ENCODE data around the gene NT5DC2.

The NT5DC2 gene

DNA sequence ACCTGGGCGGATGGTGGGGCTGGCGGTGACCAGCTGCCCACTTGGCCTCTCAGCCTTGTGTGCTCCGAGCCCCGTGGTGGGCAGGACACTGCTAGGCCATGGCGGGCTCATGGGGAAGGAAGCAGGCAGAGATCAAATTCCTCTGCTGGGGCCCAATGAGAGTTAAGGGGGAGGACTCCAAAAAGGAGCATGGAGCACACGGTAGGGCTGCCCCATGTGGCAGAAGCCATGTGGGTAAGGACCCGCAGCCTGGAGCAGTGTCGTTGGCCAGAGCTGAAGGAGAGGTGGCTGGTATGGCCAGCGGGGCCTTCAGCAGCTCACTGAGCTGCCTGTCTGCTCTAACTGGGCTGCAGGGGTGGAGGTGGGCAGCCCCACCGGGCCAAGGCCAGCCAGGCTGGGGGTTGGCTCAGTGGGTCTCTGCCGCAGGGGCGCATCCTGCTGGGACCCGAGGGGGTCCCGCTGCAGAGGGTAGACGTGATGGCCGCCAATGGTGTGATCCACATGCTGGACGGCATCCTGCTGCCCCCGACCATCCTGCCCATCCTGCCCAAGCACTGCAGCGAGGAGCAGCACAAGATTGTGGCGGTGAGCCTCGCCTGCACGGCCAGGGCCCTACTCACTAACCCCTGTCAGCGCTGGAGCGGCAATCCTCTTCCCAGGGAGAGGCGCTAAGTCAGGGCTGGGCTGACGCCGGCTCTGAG lies 27.2 kb downstream of the NT5DC2 start:
- DNase-seq, result no peak

DNA sequence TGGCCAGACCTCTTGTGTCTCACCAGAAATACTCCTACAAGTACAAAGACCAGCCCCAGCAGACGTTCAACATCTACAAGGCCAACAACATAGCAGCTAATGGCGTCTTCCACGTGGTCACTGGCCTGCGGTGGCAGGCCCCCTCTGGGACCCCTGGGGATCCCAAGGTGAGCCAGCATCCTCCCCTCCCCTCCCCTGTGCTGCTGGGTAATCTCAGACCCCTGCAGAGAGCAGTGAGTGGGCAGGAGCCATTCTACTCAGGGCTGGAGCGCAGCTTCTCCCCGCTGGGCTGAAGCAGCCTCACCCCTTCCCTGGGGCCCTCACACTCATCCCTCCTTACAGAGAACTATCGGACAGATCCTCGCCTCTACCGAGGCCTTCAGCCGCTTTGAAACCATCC lies 28.7 kb downstream of the NT5DC2 start:
- DNase-seq, result no peak

DNA sequence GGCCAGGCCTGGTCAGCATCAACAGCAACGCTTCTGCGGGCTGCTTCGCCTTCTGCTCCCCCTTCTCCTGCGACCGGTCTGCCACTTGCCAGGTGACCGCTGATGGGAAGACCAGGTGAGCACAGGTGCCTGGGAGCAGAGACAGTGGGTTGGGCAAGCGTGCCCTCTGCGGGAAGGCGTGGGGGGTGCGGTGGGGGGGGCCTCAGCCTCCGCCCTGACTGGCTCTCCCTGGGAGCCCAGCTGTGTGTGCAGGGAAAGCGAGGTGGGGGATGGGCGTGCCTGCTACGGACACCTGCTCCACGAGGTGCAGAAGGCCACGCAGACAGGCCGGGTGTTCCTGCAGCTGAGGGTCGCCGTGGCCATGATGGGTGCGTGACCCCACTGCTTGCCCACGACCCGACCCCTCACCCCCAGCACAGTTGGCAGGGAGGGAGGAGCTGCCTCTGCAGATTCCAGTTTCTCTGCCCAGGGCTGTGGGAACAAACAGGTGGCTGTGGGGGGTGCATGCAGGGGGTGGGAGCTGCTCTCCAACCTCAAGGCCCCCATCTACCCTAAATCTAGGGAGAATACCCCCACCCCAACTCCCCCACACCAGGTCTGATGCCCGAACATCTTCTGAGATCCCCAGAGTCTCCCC lies 29.8 kb downstream of the NT5DC2 start:
- no peak for DNase-seq

DNA sequence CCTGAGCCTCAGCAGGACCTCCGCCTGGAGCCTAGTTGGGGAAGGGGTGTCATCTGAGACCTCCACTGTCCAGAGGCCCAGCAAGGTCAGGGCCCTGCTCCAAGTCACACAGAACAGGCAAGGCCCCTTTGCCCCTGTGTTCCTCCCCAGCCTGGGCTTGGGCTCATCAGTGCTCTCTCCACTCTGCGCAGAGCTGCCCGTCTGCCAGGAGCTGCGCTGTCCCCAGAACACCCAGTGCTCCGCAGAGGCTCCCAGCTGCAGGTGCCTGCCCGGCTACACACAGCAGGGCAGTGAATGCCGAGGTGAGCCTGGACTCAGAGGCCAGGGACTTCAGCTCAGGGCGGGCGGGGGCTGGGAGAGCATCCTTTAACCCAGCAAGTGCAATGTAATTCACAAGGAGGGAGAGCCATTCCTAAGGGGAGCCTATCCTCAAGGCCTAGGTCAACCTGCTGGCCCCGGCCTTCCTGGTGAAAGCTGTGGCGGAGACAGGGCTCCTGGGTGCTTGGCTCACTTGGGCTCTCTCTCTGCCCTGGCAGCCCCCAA lies 30.8 kb downstream of the NT5DC2 start:
- DNase-seq, result no peak

DNA sequence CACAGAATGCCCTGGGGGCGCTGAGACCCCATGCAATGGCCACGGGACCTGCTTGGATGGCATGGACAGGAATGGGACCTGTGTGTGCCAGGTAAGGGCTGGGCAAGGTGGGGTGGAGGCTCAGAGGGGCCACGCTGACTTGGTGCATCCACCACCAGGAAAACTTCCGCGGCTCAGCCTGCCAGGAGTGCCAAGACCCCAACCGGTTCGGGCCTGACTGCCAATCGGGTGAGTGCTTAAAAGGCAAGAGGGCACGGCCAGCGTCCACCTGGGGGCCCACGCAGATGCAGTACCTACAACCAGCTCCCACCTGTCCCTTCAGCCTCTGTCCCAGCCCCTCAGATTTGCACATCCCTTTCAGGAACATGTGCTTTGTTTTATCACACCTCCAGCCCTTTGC lies 31.7 kb downstream of the NT5DC2 start:
- no peak for DNase-seq

DNA sequence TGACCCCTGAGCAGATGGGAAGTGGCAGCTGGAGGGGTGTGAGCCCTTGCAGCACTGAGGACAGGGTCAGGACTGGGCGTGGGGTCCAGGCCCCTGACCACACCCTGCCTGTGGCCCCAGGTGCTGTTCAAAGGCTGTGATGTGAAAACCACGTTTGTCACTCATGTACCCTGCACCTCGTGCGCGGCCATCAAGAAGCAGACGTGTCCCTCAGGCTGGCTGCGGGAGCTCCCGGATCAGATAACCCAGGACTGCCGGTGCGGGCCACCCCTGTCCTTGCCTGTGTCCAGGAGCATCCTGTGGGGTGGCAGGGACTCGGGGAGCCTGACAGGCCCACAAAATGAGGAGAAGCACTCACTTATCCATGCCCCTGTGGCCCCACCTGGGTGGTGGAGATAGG lies 32.6 kb downstream of the NT5DC2 start:
- no peak for DNase-seq

DNA sequence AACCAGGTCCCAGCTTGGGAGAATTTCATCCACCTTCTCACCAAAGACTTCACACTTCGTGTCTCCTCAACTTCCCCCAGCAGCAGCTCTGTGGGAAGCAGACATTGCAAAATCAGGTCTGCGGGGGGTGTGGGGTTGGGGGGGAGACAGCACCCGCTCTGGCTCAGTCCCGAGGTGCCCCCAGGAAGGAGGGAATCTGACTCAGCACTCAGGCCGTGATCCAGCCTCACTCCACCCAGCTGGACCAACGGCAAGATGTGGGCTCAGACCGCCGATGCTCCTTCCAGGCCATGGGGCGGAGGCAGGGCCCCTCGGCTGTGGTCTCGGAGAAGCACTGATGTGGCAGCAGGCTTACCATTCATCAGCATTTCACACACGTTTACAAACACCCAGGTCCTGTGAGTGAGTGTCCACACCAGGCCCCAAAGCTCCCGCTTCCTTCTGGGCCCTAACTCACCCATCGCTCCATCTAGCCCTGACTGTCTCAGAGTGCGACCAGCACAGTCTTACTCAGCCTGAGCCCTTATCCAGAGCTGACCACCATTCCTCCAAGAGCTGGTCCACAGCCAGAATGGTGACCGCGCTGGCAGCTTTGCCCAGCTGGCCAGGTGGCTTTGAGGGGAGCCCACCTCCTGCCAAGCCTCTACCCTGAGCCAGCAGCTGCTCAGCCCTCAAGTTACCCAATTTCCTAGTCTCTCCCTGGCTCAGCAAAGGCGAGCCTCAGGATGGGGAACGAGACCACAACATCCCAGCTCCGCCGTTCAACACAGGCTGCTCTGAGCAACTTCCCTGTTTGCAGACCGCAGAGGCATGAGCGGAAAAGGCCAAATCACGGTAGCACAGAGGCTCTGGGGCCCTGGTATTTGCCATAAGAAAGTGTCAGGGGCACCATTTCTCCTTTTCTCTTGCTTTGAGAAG lies 35.3 kb downstream of the NT5DC2 start:
- DNase-seq, result no peak

DNA sequence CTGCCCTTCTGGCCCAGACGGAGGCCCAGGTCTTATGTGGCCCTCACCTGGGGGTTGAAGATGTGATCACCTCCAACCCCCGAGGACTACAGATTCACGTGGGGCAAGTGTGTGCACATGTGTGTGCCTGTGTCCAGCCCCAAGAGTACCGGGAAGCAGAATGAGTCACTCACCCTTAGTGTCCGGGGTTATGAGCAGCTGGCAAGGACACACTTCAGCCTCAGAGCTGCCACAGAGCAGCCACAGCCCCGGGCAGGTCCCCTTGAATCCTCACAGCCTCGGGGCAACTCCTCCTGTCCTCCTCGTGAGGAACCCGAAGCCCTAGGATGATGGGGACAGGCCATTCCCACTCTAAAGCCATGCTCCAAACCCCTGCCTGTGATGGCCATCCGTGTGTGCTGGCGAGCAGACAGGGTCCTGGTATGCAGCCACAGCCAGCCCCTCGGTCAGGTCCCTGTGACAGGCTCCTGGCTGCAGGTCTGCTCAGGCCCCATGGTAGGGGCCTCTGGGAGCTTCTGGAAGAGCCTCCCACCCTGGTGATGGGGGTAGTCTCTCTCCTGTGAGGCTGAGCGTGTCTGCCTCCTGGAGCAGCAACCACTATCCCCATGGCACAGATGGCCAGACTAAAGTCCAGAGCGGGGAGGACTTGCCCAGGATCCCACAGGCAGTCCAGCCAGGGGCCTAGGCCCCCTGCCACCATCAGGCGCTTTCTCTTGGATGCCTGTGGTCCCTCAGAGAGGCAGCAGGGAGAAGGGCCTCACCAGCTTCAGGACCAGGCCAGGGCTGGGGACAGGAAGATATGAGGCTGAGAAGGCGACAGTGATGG lies 37.7 kb downstream of the NT5DC2 start:
- no peak for DNase-seq

DNA sequence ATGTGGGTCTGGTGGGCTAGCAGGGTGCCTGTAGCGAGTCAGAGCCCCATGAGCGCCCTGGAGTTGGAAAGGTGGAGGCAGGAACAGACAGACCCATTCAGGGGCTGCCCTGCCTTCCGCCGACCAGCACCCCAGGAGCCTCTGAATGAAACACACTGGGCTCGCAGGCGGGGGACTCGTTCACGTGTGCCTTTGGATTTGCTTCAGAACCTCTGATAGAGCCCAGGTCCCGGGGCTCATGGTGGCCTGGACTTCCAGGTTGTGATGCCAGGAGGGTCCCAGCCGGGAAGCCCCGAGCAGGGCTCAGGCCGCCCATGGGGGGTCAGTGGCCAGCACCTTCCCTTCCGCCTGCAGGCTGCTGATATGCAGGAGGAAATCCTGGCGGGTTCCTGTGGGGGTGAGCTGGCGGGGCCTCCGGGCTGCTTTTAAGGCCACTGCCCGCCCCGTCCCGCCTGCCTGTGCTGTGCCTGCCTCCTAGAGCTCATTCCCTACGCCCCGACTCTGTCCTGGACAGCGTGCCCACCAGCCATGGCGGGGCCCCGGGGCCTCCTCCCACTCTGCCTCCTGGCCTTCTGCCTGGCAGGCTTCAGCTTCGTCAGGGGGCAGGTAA lies 38.7 kb downstream of the NT5DC2 start, which contains the start of gene STAB1:
TSS of gene STAB1 (plus strand) at position 453 of the 610 bp plus-strand sequence. CDS start at position 529, 76 bp downstream.
- no peak for DNase-seq

DNA sequence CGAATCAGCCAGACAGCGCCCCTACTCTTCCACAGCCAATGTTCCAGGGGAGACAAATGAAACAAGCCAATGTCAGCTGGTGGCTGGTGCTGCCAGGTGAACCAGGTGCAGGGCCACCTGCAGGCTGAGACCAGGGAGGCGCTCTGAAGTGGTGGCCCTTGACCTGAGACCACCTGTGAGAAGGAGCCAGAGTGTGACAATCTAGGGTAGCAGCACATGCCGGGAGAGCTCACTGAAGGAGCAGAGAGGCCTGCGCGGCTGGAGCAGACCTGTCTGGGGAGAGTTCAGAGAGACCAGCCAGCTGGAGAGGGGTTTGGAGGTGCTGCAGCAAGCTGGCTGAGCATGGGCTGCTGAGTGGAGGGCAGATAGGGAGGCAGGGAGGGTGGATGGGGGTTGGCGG lies 39.2 kb downstream of the NT5DC2 start:
- no peak for DNase-seq

DNA sequence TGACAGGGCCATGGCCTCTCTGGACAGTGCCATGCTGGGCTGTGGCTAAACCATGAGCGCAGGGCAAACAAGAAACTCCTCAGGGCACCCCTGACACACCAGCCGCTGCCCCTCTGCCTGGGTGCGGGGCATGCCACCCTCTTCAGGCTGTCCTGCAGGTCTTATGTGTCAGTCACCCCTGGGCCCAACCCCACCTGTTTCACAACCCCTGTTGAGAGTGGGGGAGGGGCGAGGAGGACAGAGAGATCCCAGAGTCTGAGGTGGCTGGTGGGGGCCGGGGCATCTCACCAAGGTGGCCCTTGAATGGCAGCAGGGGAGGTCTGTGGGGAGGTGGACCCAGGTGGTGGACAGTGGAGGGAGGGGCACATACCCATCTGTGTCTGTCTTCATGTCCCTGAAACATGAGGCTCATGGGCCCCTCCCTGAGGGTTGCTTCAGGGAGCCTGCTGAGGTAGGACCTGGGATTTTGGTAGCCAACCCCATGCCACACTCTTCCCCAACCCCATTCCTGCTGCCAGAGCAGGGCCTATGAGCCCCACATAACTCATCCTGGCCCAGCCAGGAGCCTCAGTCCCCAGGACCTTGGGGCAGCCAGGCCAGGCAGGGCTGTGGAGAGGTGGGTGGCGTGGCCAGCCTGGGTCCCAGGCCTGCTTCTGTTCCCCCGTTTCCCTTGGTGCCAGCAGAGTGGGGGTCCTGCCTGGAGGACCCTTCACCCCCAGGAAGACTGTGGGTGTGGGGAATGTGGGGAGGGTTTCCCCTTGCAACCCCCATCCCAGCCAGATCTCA lies 40.2 kb downstream of the NT5DC2 start:
- no peak for DNase-seq

DNA sequence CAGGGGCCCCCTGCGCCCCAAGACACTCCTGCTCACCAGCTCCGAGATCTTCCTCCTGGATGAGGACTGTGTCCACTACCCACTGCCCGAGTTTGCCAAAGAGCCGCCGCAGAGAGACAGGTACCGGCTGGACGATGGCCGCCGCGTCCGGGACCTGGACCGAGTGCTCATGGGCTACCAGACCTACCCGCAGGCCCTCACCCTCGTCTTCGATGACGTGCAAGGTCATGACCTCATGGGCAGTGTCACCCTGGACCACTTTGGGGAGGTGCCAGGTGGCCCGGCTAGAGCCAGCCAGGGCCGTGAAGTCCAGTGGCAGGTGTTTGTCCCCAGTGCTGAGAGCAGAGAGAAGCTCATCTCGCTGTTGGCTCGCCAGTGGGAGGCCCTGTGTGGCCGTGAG lies 41.6 kb downstream of the NT5DC2 start:
- DNase-seq, result no peak

DNA sequence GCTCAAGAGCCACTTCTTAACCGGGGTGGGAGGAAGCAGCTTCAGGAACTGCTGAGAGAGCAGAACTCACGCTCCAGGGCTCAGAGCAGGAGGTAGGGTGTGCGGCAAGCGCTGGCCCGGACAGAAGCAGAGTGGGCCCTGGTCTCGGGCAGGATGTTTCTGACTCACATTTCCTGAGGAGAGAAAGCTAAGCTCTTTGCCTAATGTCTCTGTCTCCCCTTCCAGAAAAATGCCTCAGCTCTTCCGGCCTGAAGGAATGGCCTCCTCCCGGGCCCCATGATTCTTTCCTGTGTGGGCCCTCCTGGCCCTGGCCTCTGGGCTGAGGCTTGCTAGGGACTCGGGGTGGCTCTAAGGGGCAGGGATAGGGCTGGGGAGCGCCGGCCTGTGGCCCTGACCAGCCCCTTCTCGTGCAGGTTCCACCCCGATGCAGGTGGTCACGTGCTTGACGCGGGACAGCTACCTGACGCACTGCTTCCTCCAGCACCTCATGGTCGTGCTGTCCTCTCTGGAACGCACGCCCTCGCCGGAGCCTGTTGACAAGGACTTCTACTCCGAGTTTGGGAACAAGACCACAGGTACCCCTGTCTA lies 42.6 kb downstream of the NT5DC2 start:
- DNase-seq, result no peak

DNA sequence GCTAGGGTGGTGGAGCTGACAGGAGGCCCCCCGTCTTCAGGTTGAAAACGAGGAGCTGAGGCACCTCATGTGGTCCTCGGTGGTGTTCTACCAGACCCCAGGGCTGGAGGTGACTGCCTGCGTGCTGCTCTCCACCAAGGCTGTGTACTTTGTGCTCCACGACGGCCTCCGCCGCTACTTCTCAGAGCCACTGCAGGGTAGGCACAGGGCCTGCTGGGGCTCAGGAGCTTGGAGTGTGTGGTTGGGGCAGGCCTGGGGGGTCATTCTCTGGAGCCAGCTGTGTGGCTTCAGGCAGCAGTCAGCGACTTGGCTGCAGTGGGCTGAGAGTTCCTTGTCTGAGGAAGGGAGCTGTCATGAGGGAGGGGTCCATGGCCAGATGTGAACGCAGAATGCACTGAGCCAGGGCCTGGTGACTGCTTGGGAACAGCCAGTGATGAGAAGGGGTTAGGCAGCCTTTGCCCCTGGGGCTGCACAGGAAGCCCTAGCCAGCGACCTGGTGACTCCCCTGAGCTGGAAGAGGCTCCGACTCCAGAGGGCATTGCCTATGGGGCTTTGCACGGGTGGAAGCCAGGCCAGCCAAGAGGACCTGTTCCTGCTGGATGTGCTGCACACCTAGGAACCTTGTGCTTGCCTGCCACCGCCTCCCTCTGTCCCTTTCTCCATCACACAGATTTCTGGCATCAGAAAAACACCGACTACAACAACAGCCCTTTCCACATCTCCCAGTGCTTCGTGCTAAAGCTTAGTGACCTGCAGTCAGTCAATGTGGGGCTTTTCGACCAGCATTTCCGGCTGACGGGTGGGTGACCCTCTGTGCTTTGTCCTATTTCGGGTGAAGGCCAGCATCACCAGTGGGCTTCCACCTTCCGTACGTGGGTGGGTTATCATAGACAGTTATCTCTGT lies 43.4 kb downstream of the NT5DC2 start:
- no peak for DNase-seq

DNA sequence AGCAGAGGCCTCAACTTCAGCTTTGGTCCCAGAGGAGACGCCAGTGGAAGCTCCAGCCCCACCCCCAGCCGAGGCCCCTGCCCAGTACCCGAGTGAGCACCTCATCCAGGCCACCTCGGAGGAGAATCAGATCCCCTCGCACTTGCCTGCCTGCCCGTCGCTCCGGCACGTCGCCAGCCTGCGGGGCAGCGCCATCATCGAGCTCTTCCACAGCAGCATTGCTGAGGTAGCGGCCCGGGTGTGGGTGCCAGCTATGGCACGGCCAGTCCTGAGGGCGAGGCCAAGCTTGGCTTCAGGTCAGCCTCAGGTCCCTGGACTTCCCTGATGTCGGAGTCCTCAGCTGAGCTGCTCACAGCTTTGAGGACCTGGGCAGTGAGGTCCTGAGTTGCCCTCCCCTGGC lies 44.2 kb downstream of the NT5DC2 start:
- DNase-seq, result no peak

DNA sequence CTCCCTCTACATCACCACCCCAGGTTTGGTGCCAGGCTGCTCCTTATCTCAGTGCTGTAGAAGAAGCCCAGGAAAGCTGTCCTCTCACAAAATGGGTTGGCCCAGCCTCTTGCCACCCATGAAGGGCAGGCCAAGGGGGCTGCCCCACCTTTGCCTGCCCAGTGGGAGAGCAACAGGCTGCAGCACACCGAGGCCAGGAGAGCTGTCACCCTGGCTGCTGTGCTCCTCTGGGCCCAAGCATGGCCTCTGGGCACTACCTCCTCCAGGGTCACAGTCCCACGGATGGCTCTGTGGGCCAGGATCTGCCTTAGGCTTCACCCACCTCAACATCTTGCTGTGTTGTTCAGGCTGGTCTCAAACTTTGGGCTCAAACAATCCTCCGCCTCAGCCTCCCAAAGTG lies 44.9 kb downstream of the NT5DC2 start:
- no peak for DNase-seq

DNA sequence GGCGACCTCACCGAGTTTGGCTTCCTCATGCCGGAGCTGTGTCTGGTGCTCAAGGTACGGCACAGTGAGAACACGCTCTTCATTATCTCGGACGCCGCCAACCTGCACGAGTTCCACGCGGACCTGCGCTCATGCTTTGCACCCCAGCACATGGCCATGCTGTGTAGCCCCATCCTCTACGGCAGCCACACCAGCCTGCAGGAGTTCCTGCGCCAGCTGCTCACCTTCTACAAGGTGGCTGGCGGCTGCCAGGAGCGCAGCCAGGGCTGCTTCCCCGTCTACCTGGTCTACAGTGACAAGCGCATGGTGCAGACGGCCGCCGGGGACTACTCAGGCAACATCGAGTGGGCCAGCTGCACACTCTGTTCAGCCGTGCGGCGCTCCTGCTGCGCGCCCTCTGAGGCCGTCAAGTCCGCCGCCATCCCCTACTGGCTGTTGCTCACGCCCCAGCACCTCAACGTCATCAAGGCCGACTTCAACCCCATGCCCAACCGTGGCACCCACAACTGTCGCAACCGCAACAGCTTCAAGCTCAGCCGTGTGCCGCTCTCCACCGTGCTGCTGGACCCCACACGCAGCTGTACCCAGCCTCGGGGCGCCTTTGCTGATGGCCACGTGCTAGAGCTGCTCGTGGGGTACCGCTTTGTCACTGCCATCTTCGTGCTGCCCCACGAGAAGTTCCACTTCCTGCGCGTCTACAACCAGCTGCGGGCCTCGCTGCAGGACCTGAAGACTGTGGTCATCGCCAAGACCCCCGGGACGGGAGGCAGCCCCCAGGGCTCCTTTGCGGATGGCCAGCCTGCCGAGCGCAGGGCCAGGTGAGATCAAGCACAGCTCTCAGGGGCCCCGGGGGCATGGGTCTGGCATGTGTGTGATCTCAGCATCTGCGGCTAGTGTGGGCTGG lies 45.6 kb downstream of the NT5DC2 start:
- no peak for DNase-seq

DNA sequence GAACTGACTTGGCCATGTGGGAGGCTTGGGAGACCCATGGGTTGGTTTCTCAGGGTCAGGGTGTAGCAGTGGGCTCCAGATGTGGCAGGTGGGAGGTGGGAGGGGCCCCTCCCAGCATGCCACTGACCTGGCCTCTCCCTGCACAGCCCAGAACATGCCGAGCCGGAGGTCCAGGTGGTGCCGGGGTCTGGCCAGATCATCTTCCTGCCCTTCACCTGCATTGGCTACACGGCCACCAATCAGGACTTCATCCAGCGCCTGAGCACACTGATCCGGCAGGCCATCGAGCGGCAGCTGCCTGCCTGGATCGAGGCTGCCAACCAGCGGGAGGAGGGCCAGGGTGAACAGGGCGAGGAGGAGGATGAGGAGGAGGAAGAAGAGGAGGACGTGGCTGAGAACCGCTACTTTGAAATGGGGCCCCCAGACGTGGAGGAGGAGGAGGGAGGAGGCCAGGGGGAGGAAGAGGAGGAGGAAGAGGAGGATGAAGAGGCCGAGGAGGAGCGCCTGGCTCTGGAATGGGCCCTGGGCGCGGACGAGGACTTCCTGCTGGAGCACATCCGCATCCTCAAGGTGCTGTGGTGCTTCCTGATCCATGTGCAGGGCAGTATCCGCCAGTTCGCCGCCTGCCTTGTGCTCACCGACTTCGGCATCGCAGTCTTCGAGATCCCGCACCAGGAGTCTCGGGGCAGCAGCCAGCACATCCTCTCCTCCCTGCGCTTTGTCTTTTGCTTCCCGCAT lies 46.4 kb downstream of the NT5DC2 start:
- DNase-seq, result no peak
